HepG2 (cell line): ENCODE results near the gene CNKSR3. TPM values are rescaled to one million over a fixed set of nuclear protein-coding genes. Genes with fewer than 3 reads are reported as not detected.

ENCODE experiments used
- FOXJ3 ChIP-seq: sonication (generic); formaldehyde crosslinking; IDR thresholded peaks from 2 replicates; pipeline ENCODE4 v1.4.0; 2020; ENCODE audit warnings: missing genetic modification reagents, mild to moderate bottlenecking, borderline replicate concordance
- JUNB ChIP-seq: sonication (generic); formaldehyde crosslinking; IDR thresholded peaks from 2 replicates; pipeline ENCODE4 v1.8.0; 2022; ENCODE audit warnings: missing genetic modification reagents, mild to moderate bottlenecking, borderline replicate concordance
- NR1H2 ChIP-seq: sonication (generic); formaldehyde crosslinking; IDR thresholded peaks from 2 replicates; pipeline ENCODE4 v1.8.1; 2022; ENCODE audit warnings: low read depth, missing genetic modification reagents, borderline replicate concordance
- PAXIP1 ChIP-seq: sonication (generic); formaldehyde crosslinking; conservative IDR thresholded peaks from 2 replicates; pipeline ENCODE4 v1.4.0; 2020; ENCODE audit warnings: mild to moderate bottlenecking, missing genetic modification reagents, moderate library complexity
- RERE ChIP-seq: IDR thresholded peaks from 2 replicates; pipeline ENCODE4 v1.6.1; 2016; ENCODE audit warnings: low read depth, missing genetic modification reagents, missing compliant biosample characterization
- REST ChIP-seq, 2 experiments: IDR thresholded peaks; 2 replicates each; pipeline ENCODE4 v1.6.1; 2011 to 2012; ENCODE audit warnings: low read length in 2 of 2, borderline replicate concordance in 1 of 2, low read depth in 1 of 2, mild to moderate bottlenecking in 1 of 2, moderate library complexity in 1 of 2
- ZNF574 ChIP-seq: sonication (generic); formaldehyde crosslinking; IDR thresholded peaks from 2 replicates; pipeline ENCODE4 v1.4.0; 2020; ENCODE audit warnings: missing genetic modification reagents
- polyA plus RNA-seq, 8 experiments: library from polyadenylated mRNA; depleted of rRNA in 3 of 8; stranded (reverse) in 7 of 8; unstranded in 1 of 8; fragments of >200 nt; fragmentation: Illumina TruSeq in 4 of 8; extraction: Trizol in 4 of 8; gene quantifications; 2 replicates each; pipeline versions ENCODE4 v1.2.1 to v1.2.3, GENCODE V29; 2011 to 2016; ENCODE audit warnings: low read depth in 4 of 8, missing spikeins in 1 of 8, mixed read lengths in 1 of 8; ENCODE audit not compliant: insufficient read depth in 1 of 8
- total RNA-seq, 5 experiments: library from RNA; depleted of rRNA; stranded (reverse); fragments of >200 nt; fragmentation: Illumina TruSeq; extraction: Trizol; gene quantifications; 2 replicates each; pipeline ENCODE4 v1.2.3, GENCODE V29; 2016; ENCODE audit warnings: low read depth in 1 of 5
- TF ChIP-seq, protein P1 (sequence below), 2 experiments: sonication (generic) in 1 of 2; formaldehyde crosslinking in 1 of 2; IDR thresholded peaks; 2 replicates each; pipeline versions ENCODE4 v1.4.0 to v1.6.1; 2018 to 2020; ENCODE audit warnings: missing genetic modification reagents in 2 of 2, borderline replicate concordance in 1 of 2, low read depth in 1 of 2, mild to moderate bottlenecking in 1 of 2, missing biosample characterization in 1 of 2

Gene CNKSR3
- total and polyA plus RNA-seq, 2 of the 13 experiments (the other 11 are each of a cell fraction or from before 2014, with no cell fraction given), result 9.2 to 38.6 TPM

GRCh38 chr6:154537511-154538325 is 27.2 kb upstream of the CNKSR3 start (continued):
- TF ChIP-seq RERE (CRISPR knock-in tag), result no peak
- TF ChIP-seq PAXIP1 (CRISPR knock-in tag), result peak; percentile 57
- no peak for TF ChIP-seq JUNB (CRISPR knock-in tag)
- TF ChIP-seq, protein P1, sequence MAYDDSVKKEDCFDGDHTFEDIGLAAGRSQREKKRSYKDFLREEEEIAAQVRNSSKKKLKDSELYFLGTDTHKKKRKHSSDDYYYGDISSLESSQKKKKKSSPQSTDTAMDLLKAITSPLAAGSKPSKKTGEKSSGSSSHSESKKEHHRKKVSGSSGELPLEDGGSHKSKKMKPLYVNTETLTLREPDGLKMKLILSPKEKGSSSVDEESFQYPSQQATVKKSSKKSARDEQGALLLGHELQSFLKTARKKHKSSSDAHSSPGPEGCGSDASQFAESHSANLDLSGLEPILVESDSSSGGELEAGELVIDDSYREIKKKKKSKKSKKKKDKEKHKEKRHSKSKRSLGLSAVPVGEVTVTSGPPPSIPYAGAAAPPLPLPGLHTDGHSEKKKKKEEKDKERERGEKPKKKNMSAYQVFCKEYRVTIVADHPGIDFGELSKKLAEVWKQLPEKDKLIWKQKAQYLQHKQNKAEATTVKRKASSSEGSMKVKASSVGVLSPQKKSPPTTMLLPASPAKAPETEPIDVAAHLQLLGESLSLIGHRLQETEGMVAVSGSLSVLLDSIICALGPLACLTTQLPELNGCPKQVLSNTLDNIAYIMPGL (CRISPR knock-in tag; IDR thresholded peaks at IDR 0.05; ENCODE audit: borderline replicate concordance in 1 of 2, low read depth in 1 of 2), result no peak
- peak; percentile 48; the same call in 1 of the 2 replicates for TF ChIP-seq FOXJ3
- TF ChIP-seq ZNF574 (CRISPR knock-in tag), result 0 out of 2 replicates have a peak, but pooled peaks have one; percentile 26
- no peak for TF ChIP-seq REST (IDR thresholded peaks at IDR 0.05; ENCODE audit: borderline replicate concordance in 1 of 2, low read depth in 1 of 2, low read length in 2 of 2)
- TF ChIP-seq NR1H2 (CRISPR knock-in tag), result no peak
